ENCODE measurements around the gene MYH2.

MYH2 gene

GRCh38 chr17:10513299-10514067 is 36.0 kb downstream of the MYH2 start:
- Histone ChIP-seq H3K4me3 (ENCODE audit: low read length) (no peak overlapping the region), H3K9ac (ENCODE audit: low read depth, low read length) (no peak overlapping the region), H3K36me3 (ENCODE audit: insufficient read depth, low read length) (no peaks in the 10 kb centered on the region), H3K27me3 (ENCODE audit: control insufficient read depth, insufficient read depth, low read length) (no peaks in the 10 kb centered on the region), H3K4me2 (ENCODE audit: low read length) (no peak overlapping the region), H3K4me1 (ENCODE audit: control insufficient read depth, insufficient read depth, low read length) (no peaks in the 10 kb centered on the region), H3K9me3 (replicated peaks; ENCODE audit: low read length) (no peaks in the 10 kb centered on the region)

GRCh38 chr17:10512856-10513255 is 36.6 kb downstream of the MYH2 start:
- H3K9ac ChIP-seq (ENCODE audit: low read depth, low read length), result no peak overlapping the region
- no peak overlapping the region for H3K4me3 ChIP-seq (ENCODE audit: low read length)
- no peak overlapping the region for H3K4me2 ChIP-seq (ENCODE audit: low read length)
- no peaks in the 10 kb centered on the region for H3K9me3 ChIP-seq (replicated peaks; ENCODE audit: low read length)
- H3K4me1 ChIP-seq (ENCODE audit: control insufficient read depth, insufficient read depth, low read length), result no peaks in the 10 kb centered on the region
- H3K36me3 ChIP-seq (ENCODE audit: insufficient read depth, low read length), result no peaks in the 10 kb centered on the region
- H3K27me3 ChIP-seq (ENCODE audit: control insufficient read depth, insufficient read depth, low read length), result no peaks in the 10 kb centered on the region

- Histone ChIP-seq H3K9me3 (replicated peaks; ENCODE audit: low read length) (no peaks in the 10 kb centered on the region), H3K4me2 (ENCODE audit: low read length) (no peak overlapping the region), H3K4me3 (ENCODE audit: low read length) (no peak overlapping the region), H3K9ac (ENCODE audit: low read depth, low read length) (no peak overlapping the region), H3K4me1 (ENCODE audit: control insufficient read depth, insufficient read depth, low read length) (no peaks in the 10 kb centered on the region), H3K27me3 (ENCODE audit: control insufficient read depth, insufficient read depth, low read length) (no peaks in the 10 kb centered on the region), H3K36me3 (ENCODE audit: insufficient read depth, low read length) (no peaks in the 10 kb centered on the region)
Observed at GRCh38 chr17:10499950-10500349, 49.5 kb downstream of the MYH2 start.

- no peak overlapping the region for H3K9ac ChIP-seq (ENCODE audit: low read depth, low read length)
- H3K4me3 ChIP-seq (ENCODE audit: low read length), result no peak overlapping the region
- H3K27me3 ChIP-seq (ENCODE audit: control insufficient read depth, insufficient read depth, low read length), result no peaks in the 10 kb centered on the region
- peaks cover 4% of the 10 kb centered on the region for H3K9me3 ChIP-seq (replicated peaks; ENCODE audit: low read length)
- no peaks in the 10 kb centered on the region for H3K4me1 ChIP-seq (ENCODE audit: control insufficient read depth, insufficient read depth, low read length)
- H3K4me2 ChIP-seq (ENCODE audit: low read length), result no peak overlapping the region
- H3K36me3 ChIP-seq (ENCODE audit: insufficient read depth, low read length), result no peaks in the 10 kb centered on the region
Observed at GRCh38 chr17:10492004-10492403, 57.5 kb downstream of the MYH2 start.

- no peak overlapping the region for H3K9ac ChIP-seq (ENCODE audit: low read depth, low read length)
- no peaks in the 10 kb centered on the region for H3K4me1 ChIP-seq (ENCODE audit: control insufficient read depth, insufficient read depth, low read length)
- no peak overlapping the region for H3K4me3 ChIP-seq (ENCODE audit: low read length)
- no peaks in the 10 kb centered on the region for H3K36me3 ChIP-seq (ENCODE audit: insufficient read depth, low read length)
- H3K9me3 ChIP-seq (replicated peaks; ENCODE audit: low read length), result no peaks in the 10 kb centered on the region
- H3K27me3 ChIP-seq (ENCODE audit: control insufficient read depth, insufficient read depth, low read length), result no peaks in the 10 kb centered on the region
- H3K4me2 ChIP-seq (ENCODE audit: low read length), result no peak overlapping the region
Observed at GRCh38 chr17:10482252-10482651, 67.2 kb downstream of the MYH2 start.

GRCh38 chr17:10477701-10478100 is 71.8 kb downstream of the MYH2 start:
- H3K27me3 ChIP-seq (ENCODE audit: control insufficient read depth, insufficient read depth, low read length), result no peaks in the 10 kb centered on the region
- H3K4me2 ChIP-seq (ENCODE audit: low read length), result no peak overlapping the region
- H3K4me3 ChIP-seq (ENCODE audit: low read length), result no peak overlapping the region
- no peaks in the 10 kb centered on the region for H3K9me3 ChIP-seq (replicated peaks; ENCODE audit: low read length)
- H3K4me1 ChIP-seq (ENCODE audit: control insufficient read depth, insufficient read depth, low read length), result peaks cover 15% of the 10 kb centered on the region
- H3K9ac ChIP-seq (ENCODE audit: low read depth, low read length), result no peak overlapping the region
- no peaks in the 10 kb centered on the region for H3K36me3 ChIP-seq (ENCODE audit: insufficient read depth, low read length)

- Histone ChIP-seq H3K36me3 (ENCODE audit: insufficient read depth, low read length) (no peaks in the 10 kb centered on the region), H3K4me2 (ENCODE audit: low read length) (peak overlapping the region; percentile 10), H3K9ac (ENCODE audit: low read depth, low read length) (no peak overlapping the region), H3K4me3 (ENCODE audit: low read length) (no peak overlapping the region), H3K4me1 (ENCODE audit: control insufficient read depth, insufficient read depth, low read length) (peaks cover 18% of the 10 kb centered on the region), H3K27me3 (ENCODE audit: control insufficient read depth, insufficient read depth, low read length) (no peaks in the 10 kb centered on the region), H3K9me3 (replicated peaks; ENCODE audit: low read length) (no peaks in the 10 kb centered on the region)
Observed at GRCh38 chr17:10474536-10474935, 74.9 kb downstream of the MYH2 start.

GRCh38 chr17:10471858-10472257 is 77.6 kb downstream of the MYH2 start:
- H3K36me3 ChIP-seq (ENCODE audit: insufficient read depth, low read length), result no peaks in the 10 kb centered on the region
- peaks cover 18% of the 10 kb centered on the region for H3K4me1 ChIP-seq (ENCODE audit: control insufficient read depth, insufficient read depth, low read length)
- H3K4me3 ChIP-seq (ENCODE audit: low read length), result no peak overlapping the region
- H3K27me3 ChIP-seq (ENCODE audit: control insufficient read depth, insufficient read depth, low read length), result no peaks in the 10 kb centered on the region
- H3K9ac ChIP-seq (ENCODE audit: low read depth, low read length), result no peak overlapping the region
- H3K4me2 ChIP-seq (ENCODE audit: low read length), result no peak overlapping the region
- no peaks in the 10 kb centered on the region for H3K9me3 ChIP-seq (replicated peaks; ENCODE audit: low read length)
